Measurements from ENCODE around the gene RNPEP.
"Not testable (repeated sequence)": the region's sequence is repeated elsewhere in the genome, so short reads cannot be mapped to it uniquely, and the experiment has no call there.

Gene RNPEP

GRCh38 chr1:201938440-201939035 lies 43.9 kb upstream of the RNPEP start:
- Histone ChIP-seq H3K4me2 (ENCODE audit: low read depth, low read length, poor library complexity, severe bottlenecking) (no peak overlapping the region), H3K79me2 (ENCODE audit: insufficient read depth, low read length) (no peaks in the 10 kb centered on the region), H3K4me3 (ENCODE audit: low read length, poor library complexity, severe bottlenecking) (no peak overlapping the region), H3F3A (ENCODE audit: low read depth) (no peaks in the 10 kb centered on the region), H3K4me1 (ENCODE audit: insufficient read depth, low read length, poor library complexity, severe bottlenecking) (no peaks in the 10 kb centered on the region), H3K9me2 (replicated peaks; ENCODE audit: low read depth, low read length) (no peaks in the 10 kb centered on the region), H2AFZ (ENCODE audit: low read length) (no peak overlapping the region), H3K9me3 (ENCODE audit: insufficient read depth, low read depth, low read length) (no peaks in the 10 kb centered on the region), H3K36me3 (ENCODE audit: insufficient read depth, low read length) (no peaks in the 10 kb centered on the region), H3K27me3 (ENCODE audit: insufficient read depth, low read length, poor library complexity, severe bottlenecking) (no peaks in the 10 kb centered on the region), H3K9ac (ENCODE audit: low read depth, low read length, poor library complexity, severe bottlenecking) (no peak overlapping the region), H4K20me1 (ENCODE audit: insufficient read depth, low read length, poor library complexity, severe bottlenecking) (no peaks in the 10 kb centered on the region)
- TF ChIP-seq CTCF (conservative IDR thresholded peaks at IDR 0.05; ENCODE audit: low read length) (no peak), EZH2phosphoT487 (IDR thresholded peaks at IDR 0.05; ENCODE audit: borderline replicate concordance) (no peak)

- no peaks in the 10 kb centered on the region for H3K27me3 ChIP-seq (ENCODE audit: insufficient read depth, low read length, poor library complexity, severe bottlenecking)
- H3K9me3 ChIP-seq (ENCODE audit: insufficient read depth, low read depth, low read length), result no peaks in the 10 kb centered on the region
- H3K9ac ChIP-seq (ENCODE audit: low read depth, low read length, poor library complexity, severe bottlenecking), result no peak overlapping the region
- no peak overlapping the region for H2AFZ ChIP-seq (ENCODE audit: low read length)
- no peaks in the 10 kb centered on the region for H3K4me1 ChIP-seq (ENCODE audit: insufficient read depth, low read length, poor library complexity, severe bottlenecking)
- no peak for TF ChIP-seq CTCF (conservative IDR thresholded peaks at IDR 0.05; ENCODE audit: low read length)
- TF ChIP-seq EZH2phosphoT487 (IDR thresholded peaks at IDR 0.05; ENCODE audit: borderline replicate concordance), result no peak
- H3F3A ChIP-seq (ENCODE audit: low read depth), result no peaks in the 10 kb centered on the region
- no peaks in the 10 kb centered on the region for H3K9me2 ChIP-seq (replicated peaks; ENCODE audit: low read depth, low read length)
- H3K79me2 ChIP-seq (ENCODE audit: insufficient read depth, low read length), result no peaks in the 10 kb centered on the region
- H3K4me2 ChIP-seq (ENCODE audit: low read depth, low read length, poor library complexity, severe bottlenecking), result no peak overlapping the region
- no peak overlapping the region for H3K4me3 ChIP-seq (ENCODE audit: low read length, poor library complexity, severe bottlenecking)
- H3K36me3 ChIP-seq (ENCODE audit: insufficient read depth, low read length), result no peaks in the 10 kb centered on the region
- no peaks in the 10 kb centered on the region for H4K20me1 ChIP-seq (ENCODE audit: insufficient read depth, low read length, poor library complexity, severe bottlenecking)
These were observed 43.3 kb upstream of the RNPEP start for GRCh38 chr1:201939148-201939547.

GRCh38 chr1:201939574-201939973 lies 42.9 kb upstream of the RNPEP start:
- Histone ChIP-seq H3F3A (ENCODE audit: low read depth) (no peaks in the 10 kb centered on the region), H2AFZ (ENCODE audit: low read length) (no peak overlapping the region), H3K9ac (ENCODE audit: low read depth, low read length, poor library complexity, severe bottlenecking) (no peak overlapping the region)

GRCh38 chr1:201940316-201940715 lies 42.1 kb upstream of the RNPEP start:
- not testable (repeated sequence) for H3K9me2 ChIP-seq (replicated peaks; ENCODE audit: low read depth, low read length); H3K4me1 ChIP-seq (ENCODE audit: insufficient read depth, low read length, poor library complexity, severe bottlenecking)

More at GRCh38 chr1:201939574-201939973, 42.9 kb upstream of the RNPEP start:
- no peaks in the 10 kb centered on the region for H3K9me2 ChIP-seq (replicated peaks; ENCODE audit: low read depth, low read length)
- no peaks in the 10 kb centered on the region for H3K79me2 ChIP-seq (ENCODE audit: insufficient read depth, low read length)
- H3K36me3 ChIP-seq (ENCODE audit: insufficient read depth, low read length), result no peaks in the 10 kb centered on the region
- no peaks in the 10 kb centered on the region for H4K20me1 ChIP-seq (ENCODE audit: insufficient read depth, low read length, poor library complexity, severe bottlenecking)
- no peaks in the 10 kb centered on the region for H3K4me1 ChIP-seq (ENCODE audit: insufficient read depth, low read length, poor library complexity, severe bottlenecking)
- no peak overlapping the region for H3K4me3 ChIP-seq (ENCODE audit: low read length, poor library complexity, severe bottlenecking)
- TF ChIP-seq CTCF (conservative IDR thresholded peaks at IDR 0.05; ENCODE audit: low read length) (no peak), EZH2phosphoT487 (IDR thresholded peaks at IDR 0.05; ENCODE audit: borderline replicate concordance) (no peak)
- H3K4me2 ChIP-seq (ENCODE audit: low read depth, low read length, poor library complexity, severe bottlenecking), result no peak overlapping the region
- no peaks in the 10 kb centered on the region for H3K27me3 ChIP-seq (ENCODE audit: insufficient read depth, low read length, poor library complexity, severe bottlenecking)
- H3K9me3 ChIP-seq (ENCODE audit: insufficient read depth, low read depth, low read length), result no peaks in the 10 kb centered on the region

More at GRCh38 chr1:201940316-201940715, 42.1 kb upstream of the RNPEP start:
- not testable (repeated sequence) for H3K4me2 ChIP-seq (ENCODE audit: low read depth, low read length, poor library complexity, severe bottlenecking); H3K27me3 ChIP-seq (ENCODE audit: insufficient read depth, low read length, poor library complexity, severe bottlenecking); H3K79me2 ChIP-seq (ENCODE audit: insufficient read depth, low read length); H4K20me1 ChIP-seq (ENCODE audit: insufficient read depth, low read length, poor library complexity, severe bottlenecking); H3K9me3 ChIP-seq (ENCODE audit: insufficient read depth, low read depth, low read length); H3K36me3 ChIP-seq (ENCODE audit: insufficient read depth, low read length); H3K4me3 ChIP-seq (ENCODE audit: low read length, poor library complexity, severe bottlenecking); H3K9ac ChIP-seq (ENCODE audit: low read depth, low read length, poor library complexity, severe bottlenecking); H2AFZ ChIP-seq (ENCODE audit: low read length); H3F3A ChIP-seq (ENCODE audit: low read depth)
